Endothelial cell of umbilical vein (primary cell): ENCODE measurements around the gene EDC3. TPM values are rescaled to one million over a fixed set of nuclear protein-coding genes. Genes with fewer than 3 reads are reported as not detected.

Experiments used
- BruUV-seq: library from RNA; stranded (reverse); fragments of 400-500 nt; replicated peaks from 2 replicates; lab custom pipeline; 2021; lab: Mats Ljungman, UMichigan
- CTCF ChIA-PET: fragments of 300-600, 350-600 bp; sonication (Branson Sonifier 250); formaldehyde crosslinking; loops from one replicate; lab custom pipeline; 2021; ENCODE audit warnings: antibody characterized with exemption, inconsistent platforms; lab: Charles Lee
- POLR2A ChIA-PET: fragments of 300-600, 350-600 bp; sonication (Branson Sonifier 250); formaldehyde crosslinking; loops from one replicate; lab custom pipeline; 2021; ENCODE audit warnings: antibody characterized with exemption, inconsistent platforms; lab: Charles Lee
- DNase-seq: peaks from one replicate; pipeline ENCODE4 v3.0.0-alpha.2; 2011; ENCODE audit warnings: low read depth, low spot score
- FAIRE-seq: peaks from 2 replicates; lab custom pipeline; 2011; peaks lifted over from hg19 to GRCh38; lab: Jason Lieb, UNC
- H2AFZ ChIP-seq: 2 replicates; pipeline ENCODE4 v1.6.0; 2012; ENCODE audit warnings: low read depth, low read length, control low read depth, inconsistent platforms
- H3K27ac ChIP-seq: 2 replicates; pipeline ENCODE4 v1.5.1; 2011; ENCODE audit warnings: low read depth, mild to moderate bottlenecking, control low read depth, low read length, moderate library complexity; ENCODE audit not compliant: insufficient read depth
- H3K27me3 ChIP-seq, 2 experiments: 2 replicates each; pipeline versions ENCODE4 v1.6.0 to v1.6.1; 2011; ENCODE audit warnings: low read length in 2 of 2, mixed read lengths in 1 of 2; ENCODE audit not compliant: control insufficient read depth in 2 of 2, insufficient read depth in 2 of 2
- H3K36me3 ChIP-seq, 2 experiments: 2 replicates in 1 of 2; 3 replicates in 1 of 2; pipeline ENCODE4 v1.5.1; 2011; ENCODE audit warnings: low read length in 2 of 2, mild to moderate bottlenecking in 1 of 2, moderate library complexity in 1 of 2; ENCODE audit not compliant: control insufficient read depth in 2 of 2, insufficient read depth in 2 of 2; ENCODE audit errors: extremely low read depth in 1 of 2
- H3K4me1 ChIP-seq: 3 replicates; pipeline ENCODE4 v1.5.1; 2011; ENCODE audit warnings: mild to moderate bottlenecking, low read length; ENCODE audit not compliant: control insufficient read depth, insufficient read depth; ENCODE audit errors: extremely low read depth
- H3K4me2 ChIP-seq: 2 replicates; pipeline ENCODE4 v1.6.1; 2011; ENCODE audit warnings: low read length, control low read depth, mixed read lengths; ENCODE audit not compliant: insufficient read depth
- H3K4me3 ChIP-seq, 3 experiments: fragments of 200-600 bp in 1 of 3; sonication (generic), shearing (Covaris generic) in 1 of 3; replicated peaks in 1 of 3; 2 replicates each; pipeline ENCODE4 v1.5.1; 2011 to 2016; ENCODE audit warnings: control low read depth in 3 of 3, low read length in 3 of 3, mild to moderate bottlenecking in 2 of 3, inconsistent platforms in 1 of 3, low read depth in 1 of 3, moderate library complexity in 1 of 3; ENCODE audit not compliant: insufficient read depth in 1 of 3
- H3K79me2 ChIP-seq: 2 replicates; pipeline ENCODE4 v1.6.0; 2012; ENCODE audit warnings: low read length, inconsistent platforms; ENCODE audit not compliant: control insufficient read depth, insufficient read depth
- H3K9ac ChIP-seq: replicated peaks from 2 replicates; pipeline ENCODE3; 2011; ENCODE audit warnings: low read length, control low read depth; ENCODE audit not compliant: insufficient read depth; ENCODE audit errors: extremely low read depth
- H3K9me1 ChIP-seq: replicated peaks from 3 replicates; pipeline ENCODE4 v1.6.0; 2011; ENCODE audit warnings: mild to moderate bottlenecking, low read length; ENCODE audit not compliant: control insufficient read depth, insufficient read depth; ENCODE audit errors: extremely low read depth
- H3K9me3 ChIP-seq: replicated peaks from 2 replicates; pipeline ENCODE4 v1.5.1; 2012; ENCODE audit warnings: low read length, inconsistent platforms; ENCODE audit not compliant: control insufficient read depth, insufficient read depth
- H4K20me1 ChIP-seq: replicated peaks from 2 replicates; pipeline ENCODE3; 2011; ENCODE audit warnings: mild to moderate bottlenecking, low read length; ENCODE audit not compliant: control insufficient read depth, insufficient read depth; ENCODE audit errors: extremely low read depth
- CTCF ChIP-seq, 2 donors: IDR thresholded peaks; 1 replicate in 1 of 2; 2 replicates in 1 of 2; pipeline ENCODE4 v1.5.1; 2011; ENCODE audit warnings: low read length in 2 of 2, mild to moderate bottlenecking in 2 of 2, moderate library complexity in 2 of 2, control low read depth in 1 of 2, inconsistent platforms in 1 of 2, low read depth in 1 of 2; ENCODE audit not compliant: insufficient read depth in 1 of 2; ENCODE audit errors: extremely low read depth in 1 of 2
- EZH2 ChIP-seq: IDR thresholded peaks from 2 replicates; pipeline ENCODE4 v1.6.1; 2012; ENCODE audit warnings: borderline replicate concordance, low read depth, mild to moderate bottlenecking, moderate library complexity, low read length, inconsistent platforms; ENCODE audit not compliant: severe bottlenecking
- FOS ChIP-seq: IDR thresholded peaks from 2 replicates; pipeline ENCODE4 v1.6.1; 2011; ENCODE audit warnings: mild to moderate bottlenecking, low read length, moderate library complexity, borderline replicate concordance; ENCODE audit not compliant: insufficient read depth
- GATA2 ChIP-seq: IDR thresholded peaks from 2 replicates; pipeline ENCODE4 v1.7.0; 2011; ENCODE audit warnings: low read depth, mild to moderate bottlenecking, moderate library complexity, mixed read lengths, low read length; ENCODE audit not compliant: insufficient read length, insufficient read depth
- JUN ChIP-seq: IDR thresholded peaks from 2 replicates; pipeline ENCODE4 v1.6.1; 2011; ENCODE audit warnings: borderline replicate concordance, low read depth; ENCODE audit not compliant: insufficient read length, insufficient read depth
- MAX ChIP-seq: IDR thresholded peaks from 2 replicates; pipeline ENCODE4 v1.6.1; 2011; ENCODE audit not compliant: insufficient read depth, insufficient read length
- MYC ChIP-seq: IDR thresholded peaks from one replicate; pipeline ENCODE4 v1.6.1; 2011; ENCODE audit warnings: mild to moderate bottlenecking, low read depth, low read length
- POLR2A ChIP-seq: IDR thresholded peaks from 2 replicates; pipeline ENCODE4 v1.6.1; 2012; ENCODE audit warnings: low read depth, mild to moderate bottlenecking, control low read depth, low read length
- POLR2AphosphoS5 ChIP-seq: IDR thresholded peaks from 2 replicates; pipeline ENCODE4 v1.6.1; 2012; ENCODE audit warnings: low read depth, mild to moderate bottlenecking, control low read depth, low read length, moderate library complexity; ENCODE audit not compliant: insufficient read depth
- dilution Hi-C: fragments of 300-500 bp; cut with MboI; formaldehyde crosslinking; loops from one replicate; pipeline ENCODE4 v1.15.0; 2019; ENCODE audit warnings: low sequenced_read_pairs; ENCODE audit not compliant: extremely low pct_ligation_motif_present
- intact Hi-C: fragments of 100-400 bp; cut with micrococcal nuclease; formaldehyde crosslinking; loops from one replicate; pipeline ENCODE4 v1.10.0; 2022
- polyA plus RNA-seq, 4 experiments: library from polyadenylated mRNA; depleted of rRNA in 3 of 4; stranded (reverse) in 3 of 4; unstranded in 1 of 4; fragments of >200 nt; gene quantifications; 2 replicates each; pipeline versions ENCODE4 v1.2.1 to v1.2.3, GENCODE V29; 2011 to 2012; ENCODE audit warnings: missing spikeins in 1 of 4
- total RNA-seq: library from RNA; stranded (reverse); gene quantifications from 2 replicates; pipeline ENCODE4 v1.2.3, GENCODE V29; 2021

EDC3 gene
- total and polyA plus RNA-seq, 2 donors (not counting 3 experiments of a cell fraction or from before 2014, with no cell fraction given): 55.9 to 56.5 TPM

- Histone ChIP-seq H2AFZ (no peak overlapping the region), H3K4me3 (peak overlapping the region; percentile 91 to 93 (median 93)), H3K36me3 (peaks cover 6 to 22% of the 10 kb centered on the region in 2 experiments), H3K4me2 (peak overlapping the region; percentile 78), H3K9ac (peak overlapping the region; percentile 98), H3K27ac (peak overlapping the region; percentile 88), H3K9me1 (no peaks in the 10 kb centered on the region), H3K4me1 (peaks cover 9% of the 10 kb centered on the region), H3K79me2 (peaks cover 45% of the 10 kb centered on the region), H3K9me3 (no peaks in the 10 kb centered on the region), H3K27me3 (no peaks in the 10 kb centered on the region), H4K20me1 (peaks cover 6% of the 10 kb centered on the region)
- intact Hi-C loops: no loop called here
- BruUV-seq: no TSS peak
- dilution Hi-C loops: no loop called here
- TF ChIP-seq POLR2AphosphoS5 (peak; percentile 44), JUN (no peak)
- peak; percentile 76 for FAIRE-seq
- ChIA-PET CTCF (interaction anchor here (0.8 to 8.4 kb wide), 11 partner anchors 15 to 244 kb away, joined by 3 to 82 read pairs (median 3); partner anchors contain the start of genes ARID3B and UBL7), POLR2A (interaction anchor here (0.6 to 2.7 kb wide), 3 partner anchors 19 to 155 kb away, joined by 3 to 8 read pairs (median 3); partner anchors contain the start of gene ARID3B)
- peak; percentile 56 for DNase-seq
Measured at GRCh38 chr15:74616366-74616939, 79.4 kb downstream of the EDC3 start.

- intact Hi-C loops: loop anchor here (1.0 to 2.0 kb wide), 5 partner anchors 17 to 155 kb away; partner anchors contain the start of genes ARID3B and UBL7
- Histone ChIP-seq H3K27ac (peak within 1 kb of the TSS; percentile 88), H3K79me2 (peaks cover 42% of the 10 kb centered on the region), H3K9ac (peak within 1 kb of the TSS; percentile 98), H3K36me3 (peaks cover 6 to 15% of the 10 kb centered on the region in 2 experiments), H3K27me3 (no peaks in the 10 kb centered on the region), H3K4me3 (peak within 1 kb of the TSS; percentile 91 to 93 (median 93)), H3K9me3 (no peaks in the 10 kb centered on the region), H3K4me1 (peaks cover 9% of the 10 kb centered on the region), H3K4me2 (peak within 1 kb of the TSS; percentile 78), H2AFZ (peak within 1 kb of the TSS; percentile 31), H3K9me1 (no peaks in the 10 kb centered on the region), H4K20me1 (peaks cover 6% of the 10 kb centered on the region)
- POLR2A ChIA-PET: interaction anchor here (0.7 to 2.7 kb wide), 3 partner anchors 18 to 75 kb away, joined by 3 to 8 read pairs (median 4); partner anchors contain the start of gene ARID3B
- FAIRE-seq: peak; percentile 55
- BruUV-seq: TSS peak; percentile 43
- dilution Hi-C loops: no loop called here
- DNase-seq: peak; percentile 89
- CTCF ChIA-PET: interaction anchor here (0.8 to 8.4 kb wide), 8 partner anchors 15 to 155 kb away, joined by 3 to 82 read pairs (median 4); partner anchors contain the start of genes ARID3B and UBL7
- TF ChIP-seq MYC (no peak), FOS (no peak), EZH2 (no peak), POLR2AphosphoS5 (peak; percentile 90), JUN (no peak), MAX (no peak), POLR2A (peak; percentile 77), GATA2 (no peak), CTCF (IDR thresholded peaks at IDR 0.05; ENCODE audit: extremely low read depth in 1 of 2, insufficient read depth in 1 of 2, low read depth in 1 of 2, low read length in 2 of 2) (no peak)
Measured at GRCh38 chr15:74615508-74616365, 80.1 kb downstream of the EDC3 start, which contains the start of gene CLK3. CLK3 (plus strand) TSS chr15:74615836; CDS start chr15:74619197, 3,361 bp downstream.
